NT2/D1 (cell line): Measurements from ENCODE around the gene STEAP4.

Experiments
- YY1 ChIP-seq: IDR thresholded peaks from 2 replicates; pipeline ENCODE4 v1.6.1; 2011; ENCODE audit not compliant: insufficient read length, insufficient read depth
- ZNF274 ChIP-seq: IDR thresholded peaks from 2 replicates; pipeline ENCODE4 v1.6.1; 2011; ENCODE audit warnings: mild to moderate bottlenecking, low read depth, low read length

DNA sequence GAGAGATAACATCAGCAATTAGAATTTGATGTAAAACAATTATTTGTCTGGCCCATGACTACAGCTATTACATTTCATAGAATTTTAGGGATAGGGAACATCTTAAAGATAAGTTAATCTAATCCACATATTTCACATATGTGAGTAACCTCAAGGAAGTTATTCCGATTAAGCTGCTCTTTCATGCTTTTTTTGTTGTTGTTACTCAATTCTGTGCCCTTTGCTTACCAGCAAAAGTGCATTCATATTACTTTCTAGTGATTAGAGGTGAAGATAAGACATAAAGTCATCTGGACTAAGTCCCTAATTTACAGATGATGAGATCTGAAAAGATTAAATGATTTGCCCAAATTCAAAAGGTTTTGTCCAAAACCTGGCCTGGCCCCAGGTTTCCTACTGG lies 46.0 kb downstream of the STEAP4 start:
- TF ChIP-seq ZNF274 (no peak), YY1 (no peak)
